Right cardiac atrium (tissue), 5 donors: ENCODE results near the gene MPP4. TPM values are rescaled to one million over a fixed set of nuclear protein-coding genes. Genes with fewer than 3 reads are reported as not detected.
A peak's percentile ranks its signal among the peaks of the same experiment; 100 is the strongest.

Experiments used
- ATAC-seq, 2 donors: fragments of 200-7000 bp; cut with Tn5 transposase; one replicate each; pipeline versions ENCODE4 v1.8.0 to v1.9.1; 2020; ENCODE audit warnings: moderate library complexity in 2 of 2, mild to moderate bottlenecking in 1 of 2
- DNase-seq, 3 donors: peaks; one replicate each; pipeline ENCODE4 v3.0.0-alpha.2; 2020
- H3K27ac ChIP-seq: one replicate; pipeline ENCODE4 v1.5.1; 2013; ENCODE audit warnings: mild to moderate bottlenecking, low read length, control low read depth, moderate library complexity
- H3K27me3 ChIP-seq: one replicate; pipeline ENCODE4 v1.6.1; 2013; ENCODE audit not compliant: control insufficient read depth, insufficient read depth
- H3K4me1 ChIP-seq: one replicate; pipeline ENCODE4 v1.6.1; 2013; ENCODE audit warnings: low read length; ENCODE audit not compliant: control insufficient read depth, insufficient read depth
- H3K4me3 ChIP-seq: one replicate; pipeline ENCODE4 v1.5.1; 2013; ENCODE audit warnings: low read length, control low read depth
- H3K9me3 ChIP-seq: one replicate; pipeline ENCODE4 v1.6.1; 2013; ENCODE audit warnings: low read length; ENCODE audit not compliant: control insufficient read depth
- WGBS: extraction: QIAGEN DNeasy Blood & Tissue Kit; methylation state at CpG from one replicate; pipeline ENCODE4 v1.1.7; 2013; 5-methylcytosine and 5-hydroxymethylcytosine counted together
- intact Hi-C, 4 donors: fragments of 100-400 bp; cut with DNase I; formaldehyde crosslinking; loops; one replicate each; pipeline versions ENCODE4 v1.11.0 to v1.14.0; 2022 to 2023
- polyA plus RNA-seq: library from polyadenylated mRNA; stranded (reverse); fragments of 200-250 nt; gene quantifications from one replicate; pipeline ENCODE4 v1.2.3, GENCODE V29; 2013
- total RNA-seq, 4 donors: library from RNA; stranded (reverse); fragmentation: NEBNext Ultra II Directional; extraction: Animal tissue kit (Norgen Biotek cat#: 25700); gene quantifications; one replicate each; pipeline ENCODE4 v1.2.1, GENCODE V29; 2021
- donor health status: healthy with polysubstance abuse.
- donor health status: DM: no; HTN: yes; CAD: no.
- donor health status: DM: no; HTN: no; CAD: no.
- donor health status: DM: no; HTN: yes; CAD: no; lungs with severe emphysema.
- donor health status: DM: yes; HTN: yes; CAD: no.

MPP4 gene
- total and polyA plus RNA-seq, 5 donors = 0.14 to 0.35 TPM; not detected in 3

- WGBS = 60% methylated on average over 2 of the region's 2 CpGs
- Histone ChIP-seq H3K27me3 (no peaks in the 10 kb centered on the region), H3K4me1 (no peaks in the 10 kb centered on the region), H3K4me3 (no peak overlapping the region), H3K9me3 (no peaks in the 10 kb centered on the region), H3K27ac (no peak overlapping the region)
- DNase-seq (no peak), ATAC-seq (no peak)
- intact Hi-C loops = no loop called here
These were observed 69.9 kb downstream of the MPP4 start for GRCh38 chr2:201628545-201628944.

GRCh38 chr2:201622306-201622970 is 76.0 kb downstream of the MPP4 start:
- no peak for DNase-seq
- Histone ChIP-seq H3K4me1 (no peaks in the 10 kb centered on the region), H3K4me3 (no peak overlapping the region), H3K27me3 (no peaks in the 10 kb centered on the region), H3K27ac (no peak overlapping the region), H3K9me3 (no peaks in the 10 kb centered on the region)
- ATAC-seq = no peak
- 66% methylated on average over 5 of the region's 5 CpGs for WGBS
- intact Hi-C loops = no loop called here

GRCh38 chr2:201621293-201621999 is 77.0 kb downstream of the MPP4 start:
- Histone ChIP-seq H3K4me1 (no peaks in the 10 kb centered on the region), H3K27me3 (no peaks in the 10 kb centered on the region), H3K27ac (no peak overlapping the region), H3K4me3 (no peak overlapping the region), H3K9me3 (no peaks in the 10 kb centered on the region)
- no peak for ATAC-seq
- WGBS = 74% methylated on average over 4 of the region's 4 CpGs
- no peak for DNase-seq
- intact Hi-C loops = no loop called here

- intact Hi-C loops = no loop called here
These were observed 79.4 kb downstream of the MPP4 start for GRCh38 chr2:201618744-201619662.

GRCh38 chr2:201608021-201608420 is 90.4 kb downstream of the MPP4 start:
- H3K4me3 ChIP-seq = no peak overlapping the region
- 75% methylated on average over 1 of the region's 1 CpG for WGBS
- ATAC-seq = no peak

More at GRCh38 chr2:201618744-201619662, 79.4 kb downstream of the MPP4 start:
- Histone ChIP-seq H3K27me3 (no peaks in the 10 kb centered on the region), H3K4me3 (peak overlapping the region; percentile 16), H3K4me1 (no peaks in the 10 kb centered on the region), H3K27ac (no peak overlapping the region), H3K9me3 (no peaks in the 10 kb centered on the region)
- 34% methylated on average over 39 of the region's 39 CpGs for WGBS
- DNase-seq (peak; percentile 88 to 95 (median 94)), ATAC-seq (peak; percentile 97)

GRCh38 chr2:201607568-201607967 is 90.9 kb downstream of the MPP4 start:
- 66% methylated on average over 2 of the region's 2 CpGs for WGBS
- ATAC-seq (no peak), DNase-seq (no peak)

More at GRCh38 chr2:201608021-201608420, 90.4 kb downstream of the MPP4 start:
- intact Hi-C loops = no loop called here
- H3K4me1 ChIP-seq = no peaks in the 10 kb centered on the region
- DNase-seq = no peak
- H3K27me3 ChIP-seq = no peaks in the 10 kb centered on the region
- no peak overlapping the region for H3K27ac ChIP-seq
- no peaks in the 10 kb centered on the region for H3K9me3 ChIP-seq

GRCh38 chr2:201600906-201601305 is 97.5 kb downstream of the MPP4 start:
- H3K4me3 ChIP-seq = no peak overlapping the region
- intact Hi-C loops = no loop called here
- ATAC-seq (no peak), DNase-seq (no peak)
- H3K4me1 ChIP-seq = no peaks in the 10 kb centered on the region
- no peaks in the 10 kb centered on the region for H3K27me3 ChIP-seq
- WGBS = 94% methylated on average over 3 of the region's 3 CpGs
- no peaks in the 10 kb centered on the region for H3K9me3 ChIP-seq
- H3K27ac ChIP-seq = no peak overlapping the region

More at GRCh38 chr2:201607568-201607967, 90.9 kb downstream of the MPP4 start:
- Histone ChIP-seq H3K4me1 (no peaks in the 10 kb centered on the region), H3K27ac (no peak overlapping the region), H3K27me3 (no peaks in the 10 kb centered on the region), H3K4me3 (no peak overlapping the region), H3K9me3 (no peaks in the 10 kb centered on the region)
- intact Hi-C loops = no loop called here

- no peak for DNase-seq
- no peaks in the 10 kb centered on the region for H3K4me1 ChIP-seq
- WGBS = 67% methylated on average over 8 of the region's 8 CpGs
- intact Hi-C loops = no loop called here
- H3K27me3 ChIP-seq = no peaks in the 10 kb centered on the region
- no peak overlapping the region for H3K27ac ChIP-seq
- H3K9me3 ChIP-seq = no peaks in the 10 kb centered on the region
- H3K4me3 ChIP-seq = no peak overlapping the region
- ATAC-seq = no peak
These were observed 101.0 kb downstream of the MPP4 start for GRCh38 chr2:201597397-201597796.

Other genes with a start within 250 kb of the MPP4 start
- gene TRAK2, start 247.2 kb downstream of the MPP4 start, total RNA-seq = 100 to 1,000 TPM in 3 of 4 donors, 10 to 100 TPM in 1; 98.2 to 141 (median 134) TPM
- 37.6 TPM for gene TRAK2, start 247.2 kb downstream of the MPP4 start, polyA plus RNA-seq
- 10 to 100 TPM; 35.4 to 51.3 (median 43.4) TPM for gene STRADB, start 246.9 kb downstream of the MPP4 start, total RNA-seq
- gene STRADB, start 246.9 kb downstream of the MPP4 start, polyA plus RNA-seq = 46.9 TPM
- 10 to 100 TPM; 17.9 to 22.8 (median 20.4) TPM for gene TMEM237, start 55.1 kb downstream of the MPP4 start, total RNA-seq
- gene TMEM237, start 55.1 kb downstream of the MPP4 start, polyA plus RNA-seq = 12.1 TPM
- gene ALS2, start 82.3 kb upstream of the MPP4 start, total RNA-seq = 10 to 100 TPM; 27.1 to 34.6 (median 32.7) TPM
- 10.9 TPM for gene ALS2, start 82.3 kb upstream of the MPP4 start, polyA plus RNA-seq
- under 1 TPM; 0.11 to 0.97 (median 0.37) TPM for gene CDK15, start 107.9 kb upstream of the MPP4 start, total RNA-seq
- gene CDK15, start 107.9 kb upstream of the MPP4 start, polyA plus RNA-seq = 0.25 TPM